ENCODE measurements around the gene GPRIN1.

DNA sequence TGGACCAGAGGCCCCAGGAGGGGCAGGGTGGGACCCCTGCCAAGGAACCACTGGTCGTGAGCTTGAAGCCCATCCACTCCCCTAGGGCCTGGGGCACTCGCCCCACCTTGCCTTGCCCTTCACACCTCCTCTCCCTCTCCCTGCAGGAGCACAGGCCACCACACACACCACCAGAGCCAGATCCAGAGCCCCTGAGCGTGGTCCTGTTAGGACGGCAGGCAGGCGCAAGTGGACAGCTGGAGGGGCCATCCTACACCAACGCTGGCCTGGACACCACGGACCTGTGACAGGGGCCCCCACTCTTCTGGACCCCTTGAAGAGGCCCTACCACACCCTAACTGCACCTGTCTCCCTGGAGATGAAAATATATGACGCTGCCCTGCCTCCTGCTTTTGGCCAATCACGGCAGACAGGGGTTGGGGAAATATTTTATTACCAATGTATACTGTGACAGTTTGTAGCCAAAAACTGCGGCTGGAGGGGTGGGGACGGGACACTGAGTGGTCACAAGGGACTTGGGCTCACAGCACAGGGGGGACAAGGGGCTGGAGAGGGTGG, 14.5 kb downstream of the GPRIN1 start:
- TF ChIP-seq EP300 (IDR thresholded peaks at IDR 0.05; ENCODE audit: borderline replicate concordance) (no peak), REST (IDR thresholded peaks at IDR 0.05; ENCODE audit: low read depth) (no peak), CREB1 (IDR thresholded peaks at IDR 0.05; ENCODE audit: low read depth) (no peak), TEAD4 (IDR thresholded peaks at IDR 0.05) (no peak), TAF1 (IDR thresholded peaks at IDR 0.05; ENCODE audit: low read depth) (no peak), FOXM1 (IDR thresholded peaks at IDR 0.05; ENCODE audit: borderline replicate concordance, low read depth) (no peak), EGR1 (IDR thresholded peaks at IDR 0.05) (no peak)

All from Ishikawa (cell line).